22Rv1 (cell line): ENCODE measurements around the gene MAGI2.

Experiments used
- H3K27ac ChIP-seq: fragments of 450-650 bp; 2 replicates; pipeline ENCODE4 v1.5.1; 2017
- ZFX ChIP-seq: fragments of 450-650 bp; IDR thresholded peaks from 2 replicates; pipeline ENCODE4 v1.6.1; 2017; ENCODE audit warnings: antibody characterized with exemption, borderline replicate concordance
- TF ChIP-seq, protein P1 (sequence below): fragments of 450-650 bp; IDR thresholded peaks from 2 replicates; pipeline ENCODE4 v1.5.1; 2017; ENCODE audit warnings: mild to moderate bottlenecking

MAGI2 gene

DNA sequence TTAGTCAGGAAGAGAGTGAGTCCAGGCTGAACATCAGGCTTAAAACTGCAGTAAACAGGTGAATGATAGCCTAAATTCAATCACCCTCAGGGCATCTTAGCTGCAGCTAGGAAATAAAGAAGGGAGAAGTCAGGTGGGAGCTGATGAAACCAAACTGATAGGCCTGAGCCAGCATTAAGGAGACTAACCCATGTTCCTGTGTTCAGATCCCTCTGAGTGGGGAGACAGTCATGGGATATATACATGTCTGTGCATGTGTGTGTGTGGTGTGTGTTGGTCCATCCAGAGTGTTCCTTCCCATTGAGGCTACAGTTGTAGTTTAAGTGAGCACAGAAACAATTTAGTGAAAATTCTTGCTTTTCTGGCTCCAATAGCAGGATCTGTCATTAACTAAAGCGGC, 1174.0 kb downstream of the MAGI2 start:
- TF ChIP-seq ZFX, result no peak
- TF ChIP-seq, protein P1, sequence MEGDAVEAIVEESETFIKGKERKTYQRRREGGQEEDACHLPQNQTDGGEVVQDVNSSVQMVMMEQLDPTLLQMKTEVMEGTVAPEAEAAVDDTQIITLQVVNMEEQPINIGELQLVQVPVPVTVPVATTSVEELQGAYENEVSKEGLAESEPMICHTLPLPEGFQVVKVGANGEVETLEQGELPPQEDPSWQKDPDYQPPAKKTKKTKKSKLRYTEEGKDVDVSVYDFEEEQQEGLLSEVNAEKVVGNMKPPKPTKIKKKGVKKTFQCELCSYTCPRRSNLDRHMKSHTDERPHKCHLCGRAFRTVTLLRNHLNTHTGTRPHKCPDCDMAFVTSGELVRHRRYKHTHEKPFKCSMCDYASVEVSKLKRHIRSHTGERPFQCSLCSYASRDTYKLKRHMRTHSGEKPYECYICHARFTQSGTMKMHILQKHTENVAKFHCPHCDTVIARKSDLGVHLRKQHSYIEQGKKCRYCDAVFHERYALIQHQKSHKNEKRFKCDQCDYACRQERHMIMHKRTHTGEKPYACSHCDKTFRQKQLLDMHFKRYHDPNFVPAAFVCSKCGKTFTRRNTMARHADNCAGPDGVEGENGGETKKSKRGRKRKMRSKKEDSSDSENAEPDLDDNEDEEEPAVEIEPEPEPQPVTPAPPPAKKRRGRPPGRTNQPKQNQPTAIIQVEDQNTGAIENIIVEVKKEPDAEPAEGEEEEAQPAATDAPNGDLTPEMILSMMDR, result no peak
- no peak overlapping the region for H3K27ac ChIP-seq

DNA sequence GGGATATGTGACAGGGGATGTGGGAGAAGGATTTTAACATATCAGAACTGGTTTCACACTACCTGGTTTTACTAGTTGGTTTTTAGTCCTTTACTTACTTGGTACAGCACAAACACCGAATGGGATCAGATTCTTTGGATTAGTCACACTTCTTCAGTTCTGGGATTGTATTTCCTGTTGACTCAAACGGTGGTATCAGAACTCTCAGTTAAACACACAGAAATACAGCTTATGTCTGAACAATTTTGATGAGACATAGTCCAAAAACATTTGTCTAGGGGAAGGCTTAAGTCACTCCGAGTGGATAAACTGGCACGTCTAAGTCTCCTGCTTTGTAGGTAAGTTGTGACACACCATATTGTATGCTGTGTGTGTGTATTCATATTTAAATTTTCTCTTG, 1174.4 kb downstream of the MAGI2 start:
- H3K27ac ChIP-seq, result no peak overlapping the region
- TF ChIP-seq, protein P1, result no peak
- no peak for TF ChIP-seq ZFX

DNA sequence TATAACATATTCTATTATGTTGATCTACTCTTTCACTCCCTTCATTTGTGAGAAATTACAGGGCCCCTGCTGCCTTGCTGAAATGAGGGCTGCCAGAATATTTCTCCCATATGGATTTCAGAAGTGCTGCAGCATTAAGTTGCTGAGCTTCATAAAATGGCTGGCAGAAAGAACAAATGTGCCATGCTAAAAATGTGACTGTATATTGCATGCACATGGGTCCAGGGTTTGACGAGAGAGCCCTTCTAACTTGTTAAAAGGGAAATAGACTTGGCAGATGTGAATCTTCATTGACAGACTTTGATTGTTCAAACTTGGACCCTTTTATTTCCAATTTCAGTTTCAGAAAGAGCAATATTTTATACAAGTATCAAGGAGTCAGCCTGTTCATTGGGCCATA, 1186.3 kb downstream of the MAGI2 start:
- no peak overlapping the region for H3K27ac ChIP-seq
- TF ChIP-seq ZFX, result no peak

DNA sequence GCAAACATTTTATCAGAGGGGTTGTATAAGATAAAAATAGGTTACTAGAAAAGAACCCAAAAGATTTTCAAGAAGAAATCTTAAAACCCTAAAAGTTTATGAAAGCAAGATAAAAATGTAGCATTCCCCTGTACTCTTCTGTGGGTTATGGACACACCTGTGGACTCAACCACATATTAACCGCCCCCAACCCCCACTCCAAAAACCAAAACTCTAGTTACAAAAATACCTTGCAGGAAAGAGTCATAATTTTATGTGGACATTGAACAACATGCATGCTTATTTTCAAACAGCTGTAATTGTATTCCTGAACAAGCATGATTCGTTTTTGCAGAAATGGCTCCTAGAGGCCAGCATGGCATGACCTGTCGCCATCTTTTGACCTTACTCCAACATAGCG, 1188.0 kb downstream of the MAGI2 start:
- no peak overlapping the region for H3K27ac ChIP-seq
- TF ChIP-seq ZFX, result no peak
- TF ChIP-seq, protein P1, result no peak

DNA sequence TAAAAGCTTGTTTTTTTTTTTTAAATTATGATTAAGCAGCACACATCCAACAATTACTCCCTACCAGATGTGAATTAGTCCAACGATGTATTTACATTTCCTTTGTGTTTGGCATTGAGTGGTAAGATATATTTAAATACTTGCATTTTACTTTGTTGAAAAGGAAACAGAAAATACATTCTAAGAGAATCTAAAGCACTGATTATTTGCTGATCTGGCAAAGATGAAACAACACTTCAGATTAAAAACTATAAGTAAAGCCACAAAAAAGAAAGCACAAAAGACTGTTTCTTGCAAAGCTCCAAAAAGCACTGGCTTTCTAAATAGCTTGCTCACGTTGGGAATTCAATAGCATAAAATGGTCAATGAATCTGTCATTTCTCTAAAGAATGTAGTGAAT, 1188.4 kb downstream of the MAGI2 start:
- no peak overlapping the region for H3K27ac ChIP-seq
- TF ChIP-seq ZFX, result no peak
- TF ChIP-seq, protein P1, result no peak

DNA sequence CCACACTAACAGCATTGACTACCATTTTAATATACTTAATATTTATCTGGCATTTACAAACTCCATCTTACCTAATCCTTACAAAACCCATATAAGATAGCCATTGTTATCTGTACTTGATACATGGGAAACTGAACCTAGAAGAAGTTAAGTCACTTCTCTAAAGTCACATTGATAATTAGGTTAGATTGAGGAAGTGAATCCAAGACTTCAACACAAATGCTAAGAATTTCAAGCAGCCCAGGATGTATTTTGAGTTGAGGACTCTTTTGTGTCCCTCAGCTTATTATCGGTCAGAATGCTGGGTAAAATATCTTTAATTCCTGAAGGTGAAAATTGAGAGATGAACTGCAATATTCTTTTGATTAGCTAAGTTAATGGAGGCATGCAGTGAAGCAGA, 1189.4 kb downstream of the MAGI2 start:
- TF ChIP-seq ZFX, result no peak
- TF ChIP-seq, protein P1, result no peak
- no peak overlapping the region for H3K27ac ChIP-seq

DNA sequence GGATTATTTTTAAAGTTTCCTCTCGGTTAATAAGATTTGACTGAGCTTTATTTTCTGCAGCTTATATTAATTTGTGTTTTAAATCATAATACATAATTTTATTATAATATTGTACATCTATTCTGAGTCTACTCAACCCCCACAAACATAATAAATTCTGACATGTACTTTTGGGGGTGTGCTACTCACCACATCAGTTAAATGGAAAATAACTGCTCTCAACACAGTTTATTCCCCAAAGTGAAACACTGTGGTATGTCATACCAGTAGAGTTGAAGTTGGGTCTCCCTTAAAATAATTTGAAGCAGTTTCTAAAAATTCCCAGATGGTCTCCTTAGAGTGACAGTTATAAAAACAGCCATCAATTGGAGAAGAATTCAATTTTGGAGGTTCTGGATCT, 1191.7 kb downstream of the MAGI2 start:
- no peak for TF ChIP-seq ZFX
- TF ChIP-seq, protein P1, result no peak
- no peak overlapping the region for H3K27ac ChIP-seq

DNA sequence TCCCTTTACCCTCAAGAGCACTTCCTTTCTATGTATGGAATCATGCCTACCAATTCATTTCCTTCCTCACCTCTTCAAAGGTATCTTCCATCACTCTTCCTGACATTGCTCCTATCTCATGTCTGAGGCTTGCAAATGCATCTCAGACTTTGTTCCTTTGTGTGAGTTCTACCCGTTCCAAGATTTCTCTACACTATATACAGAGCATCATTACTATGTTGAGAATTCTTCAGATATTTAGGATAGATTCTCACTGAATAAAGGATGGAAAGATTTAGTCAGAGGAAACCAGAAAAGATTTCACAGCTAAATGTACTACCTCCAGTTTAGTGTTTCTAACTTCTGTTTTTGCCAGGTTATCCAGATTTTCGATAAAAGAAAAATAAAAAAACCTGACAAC, 1192.2 kb downstream of the MAGI2 start:
- no peak overlapping the region for H3K27ac ChIP-seq
- no peak for TF ChIP-seq ZFX
- TF ChIP-seq, protein P1, result no peak
